HCT116 (cell line): ENCODE data around the gene NSG2. TPM values are rescaled to one million over a fixed set of nuclear protein-coding genes. Genes with fewer than 3 reads are reported as not detected.

Source experiments
- ATAC-seq: fragments of 200-7000 bp; cut with Tn5 transposase; 2 replicates; pipeline ENCODE4 v1.9.1; 2020; ENCODE audit warnings: mild to moderate bottlenecking, moderate library complexity
- BruUV-seq: library from RNA; stranded (reverse); fragments of 400-500 nt; replicated peaks from 2 replicates; lab custom pipeline; 2021; lab: Mats Ljungman, UMichigan
- CTCF ChIA-PET: fragments of 300-600 bp; sonication (Branson Sonifier 250); formaldehyde crosslinking; loops from one replicate; lab custom pipeline; 2021; ENCODE audit warnings: antibody characterized with exemption; lab: Charles Lee
- POLR2A ChIA-PET: fragments of 300-600, 350-600 bp; sonication (Branson Sonifier 250); formaldehyde crosslinking; loops from one replicate; lab custom pipeline; 2021; ENCODE audit warnings: antibody characterized with exemption; lab: Charles Lee
- RAD21 ChIA-PET, 2 experiments: fragments of 300-600 bp; sonication (Branson Sonifier 250); formaldehyde crosslinking; loops; one replicate each; lab custom pipeline; 2023; ENCODE audit warnings: low total read pairs in 2 of 2; ENCODE audit not compliant: uncharacterized antibody in 2 of 2, unreplicated experiment in 2 of 2, low non-redundant PET in 1 of 2; lab: Charles Lee
- DNase-seq: peaks from one replicate; pipeline ENCODE4 v3.0.0-alpha.2; 2010; ENCODE audit warnings: low read depth, low spot score
- H2AFZ ChIP-seq: fragments of 200-600 bp; shearing (Covaris generic), sonication (generic); 2 replicates; pipeline ENCODE4 v1.6.1; 2017; ENCODE audit warnings: low read depth, mixed run types, mixed read lengths, antibody characterized with exemption, low read length; ENCODE audit not compliant: poor library complexity, severe bottlenecking
- H3K27ac ChIP-seq: 2 replicates; pipeline ENCODE4 v1.5.1; 2012; ENCODE audit warnings: low read depth, low read length
- H3K27me3 ChIP-seq: fragments of 200-600 bp; sonication (generic); 2 replicates; pipeline ENCODE4 v1.6.1; 2016; ENCODE audit warnings: mixed run types, low read length, mixed read lengths; ENCODE audit not compliant: insufficient read depth
- H3K36me3 ChIP-seq, 2 experiments: fragments of 200-500 bp in 1 of 2; fragments of 200-600 bp in 1 of 2; sonication (Bioruptor generic) in 1 of 2; sonication (generic) in 1 of 2; 2 replicates each; pipeline versions ENCODE4 v1.5.1 to v1.6.1; 2014 to 2016; ENCODE audit warnings: low read length in 2 of 2, inconsistent platforms in 1 of 2, mixed read lengths in 1 of 2, mixed run types in 1 of 2; ENCODE audit not compliant: insufficient read depth in 2 of 2, control insufficient read depth in 1 of 2
- H3K4me1 ChIP-seq, 2 experiments: fragments of 200-600 bp in 1 of 2; sonication (generic) in 1 of 2; 2 replicates each; pipeline versions ENCODE4 v1.5.1 to v1.6.1; 2012 to 2017; ENCODE audit warnings: low read length in 2 of 2, inconsistent platforms in 1 of 2, mild to moderate bottlenecking in 1 of 2, mixed read lengths in 1 of 2, mixed run types in 1 of 2, moderate library complexity in 1 of 2; ENCODE audit not compliant: insufficient read depth in 2 of 2, control insufficient read depth in 1 of 2
- H3K4me2 ChIP-seq: fragments of 200-600 bp; sonication (generic); 2 replicates; pipeline ENCODE4 v1.6.1; 2017; ENCODE audit warnings: mixed run types, low read length, mixed read lengths
- H3K4me3 ChIP-seq, 2 experiments: fragments of 200-600 bp in 1 of 2; sonication (generic) in 1 of 2; replicated peaks in 1 of 2; 2 replicates each; pipeline ENCODE4 v1.5.1; 2011 to 2016; ENCODE audit warnings: low read length in 2 of 2, control low read depth in 1 of 2, low read depth in 1 of 2, mild to moderate bottlenecking in 1 of 2, mixed read lengths in 1 of 2, mixed run types in 1 of 2
- H3K79me2 ChIP-seq: fragments of 200-600 bp; sonication (generic); 2 replicates; pipeline ENCODE4 v1.6.1; 2017; ENCODE audit warnings: mild to moderate bottlenecking, mixed run types, low read length, moderate library complexity, mixed read lengths; ENCODE audit not compliant: insufficient read depth
- H3K9ac ChIP-seq: fragments of 200-600 bp; sonication (generic); 2 replicates; pipeline ENCODE4 v1.6.1; 2016; ENCODE audit warnings: low read length, mixed read lengths
- H3K9me2 ChIP-seq: fragments of 200-600 bp; sonication (generic), shearing (Covaris generic); 2 replicates; pipeline ENCODE4 v1.6.1; 2017; ENCODE audit warnings: mixed run types, mild to moderate bottlenecking, moderate library complexity; ENCODE audit not compliant: insufficient read depth
- H3K9me3 ChIP-seq, 2 experiments: fragments of 200-500 bp in 1 of 2; fragments of 200-600 bp in 1 of 2; sonication (Bioruptor generic) in 1 of 2; sonication (generic) in 1 of 2; 2 replicates each; pipeline ENCODE4 v1.6.1; 2014 to 2017; ENCODE audit warnings: low read length in 2 of 2, mixed read lengths in 2 of 2, inconsistent platforms in 1 of 2, low read depth in 1 of 2, mild to moderate bottlenecking in 1 of 2, mixed run types in 1 of 2, moderate library complexity in 1 of 2; ENCODE audit not compliant: control insufficient read depth in 1 of 2, insufficient read depth in 1 of 2
- H4K20me1 ChIP-seq: fragments of 200-600 bp; sonication (generic), shearing (Covaris generic); 2 replicates; pipeline ENCODE4 v1.6.1; 2017; ENCODE audit warnings: mixed run types, mild to moderate bottlenecking, moderate library complexity; ENCODE audit not compliant: insufficient read depth
- CBX3 ChIP-seq: IDR thresholded peaks from 2 replicates; pipeline ENCODE4 v1.6.1; 2012; ENCODE audit warnings: low read depth
- ELF1 ChIP-seq: IDR thresholded peaks from 2 replicates; pipeline ENCODE4 v1.6.1; 2012; ENCODE audit warnings: low read depth, borderline replicate concordance
- EZH2 ChIP-seq: fragments of 200-600 bp; sonication (generic); IDR thresholded peaks from 2 replicates; pipeline ENCODE4 v1.6.1; 2017; ENCODE audit warnings: antibody characterized with exemption, mixed run types
- JUND ChIP-seq: IDR thresholded peaks from 2 replicates; pipeline ENCODE4 v1.6.1; 2012
- POLR2A ChIP-seq: IDR thresholded peaks from 2 replicates; pipeline ENCODE4 v1.7.0; 2011; ENCODE audit warnings: borderline replicate concordance; ENCODE audit not compliant: insufficient read depth, insufficient read length; ENCODE audit errors: extremely low read depth
- POLR2AphosphoS5 ChIP-seq: IDR thresholded peaks from 2 replicates; pipeline ENCODE4 v1.6.1; 2011; ENCODE audit warnings: mild to moderate bottlenecking, low read depth, low read length, moderate library complexity
- RAD21 ChIP-seq: IDR thresholded peaks from 2 replicates; pipeline ENCODE4 v1.6.1; 2012; ENCODE audit warnings: low read depth, mild to moderate bottlenecking
- SIN3A ChIP-seq: IDR thresholded peaks from 2 replicates; pipeline ENCODE4 v1.6.1; 2012; ENCODE audit warnings: low read depth
- SP1 ChIP-seq: IDR thresholded peaks from 2 replicates; pipeline ENCODE4 v1.6.1; 2012; ENCODE audit warnings: low read depth
- SRF ChIP-seq: IDR thresholded peaks from 2 replicates; pipeline ENCODE4 v1.6.1; 2012; ENCODE audit warnings: low read depth
- TCF7L2 ChIP-seq: IDR thresholded peaks from 2 replicates; pipeline ENCODE4 v1.7.0; 2011; ENCODE audit warnings: borderline replicate concordance, inconsistent platforms; ENCODE audit not compliant: insufficient read depth, insufficient read length; ENCODE audit errors: extremely low read depth
- YY1 ChIP-seq: IDR thresholded peaks from 2 replicates; pipeline ENCODE4 v1.6.1; 2011; ENCODE audit warnings: low read length, low read depth, moderate library complexity, mild to moderate bottlenecking; ENCODE audit not compliant: insufficient replicate concordance; ENCODE audit errors: extremely low read depth
- ZFX ChIP-seq: fragments of 450-650 bp; IDR thresholded peaks from 2 replicates; pipeline ENCODE4 v1.6.1; 2017
- intact Hi-C: fragments of 100-400 bp; cut with micrococcal nuclease; formaldehyde crosslinking; loops from 2 replicates; pipeline ENCODE4 v1.10.0; 2022
- total RNA-seq: library from RNA; stranded (reverse); gene quantifications from one replicate; pipeline ENCODE4 v1.2.1, GENCODE V29; 2021; ENCODE audit not compliant: unreplicated experiment
- TF ChIP-seq, protein P1 (sequence below): IDR thresholded peaks from 2 replicates; pipeline ENCODE4 v1.6.1; 2011; ENCODE audit warnings: mild to moderate bottlenecking, low read length, moderate library complexity; ENCODE audit not compliant: insufficient replicate concordance; ENCODE audit errors: extremely low read depth
- TF ChIP-seq, protein P2 (sequence below): IDR thresholded peaks from 2 replicates; pipeline ENCODE4 v1.6.1; 2012
- TF ChIP-seq, protein P3 (sequence below): IDR thresholded peaks from 2 replicates; pipeline ENCODE4 v1.6.1; 2012; ENCODE audit warnings: low read depth
- TF ChIP-seq, protein P4 (sequence below): IDR thresholded peaks from 2 replicates; pipeline ENCODE4 v1.6.1; 2012

The NSG2 gene
- total RNA-seq, 1 experiment from 2014 or later, result not detected

DNA sequence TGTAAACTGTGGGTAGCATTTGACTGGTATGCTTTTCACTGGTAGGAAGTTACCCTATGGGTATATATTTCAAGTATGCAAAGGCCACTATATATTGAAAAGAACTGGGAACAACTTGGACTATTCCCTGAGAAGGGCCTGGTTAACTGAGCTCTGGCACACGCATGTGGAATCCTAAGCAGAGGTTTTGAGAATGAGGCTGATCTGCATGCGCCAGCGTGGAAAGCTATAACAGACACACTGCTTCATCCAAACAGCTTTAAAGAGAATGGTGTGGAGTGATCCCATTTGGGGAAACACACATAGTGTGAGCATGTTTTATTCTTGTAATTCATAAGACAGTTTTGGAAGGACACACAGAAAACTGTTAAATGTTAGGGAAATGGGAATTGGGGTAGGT lies 8.4 kb downstream of the NSG2 start:
- intact Hi-C loops, result no loop called here
- TF ChIP-seq JUND, result no peak
- TF ChIP-seq, protein P1, sequence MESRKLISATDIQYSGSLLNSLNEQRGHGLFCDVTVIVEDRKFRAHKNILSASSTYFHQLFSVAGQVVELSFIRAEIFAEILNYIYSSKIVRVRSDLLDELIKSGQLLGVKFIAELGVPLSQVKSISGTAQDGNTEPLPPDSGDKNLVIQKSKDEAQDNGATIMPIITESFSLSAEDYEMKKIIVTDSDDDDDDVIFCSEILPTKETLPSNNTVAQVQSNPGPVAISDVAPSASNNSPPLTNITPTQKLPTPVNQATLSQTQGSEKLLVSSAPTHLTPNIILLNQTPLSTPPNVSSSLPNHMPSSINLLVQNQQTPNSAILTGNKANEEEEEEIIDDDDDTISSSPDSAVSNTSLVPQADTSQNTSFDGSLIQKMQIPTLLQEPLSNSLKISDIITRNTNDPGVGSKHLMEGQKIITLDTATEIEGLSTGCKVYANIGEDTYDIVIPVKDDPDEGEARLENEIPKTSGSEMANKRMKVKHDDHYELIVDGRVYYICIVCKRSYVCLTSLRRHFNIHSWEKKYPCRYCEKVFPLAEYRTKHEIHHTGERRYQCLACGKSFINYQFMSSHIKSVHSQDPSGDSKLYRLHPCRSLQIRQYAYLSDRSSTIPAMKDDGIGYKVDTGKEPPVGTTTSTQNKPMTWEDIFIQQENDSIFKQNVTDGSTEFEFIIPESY, result no peak
- TF ChIP-seq, protein P2, sequence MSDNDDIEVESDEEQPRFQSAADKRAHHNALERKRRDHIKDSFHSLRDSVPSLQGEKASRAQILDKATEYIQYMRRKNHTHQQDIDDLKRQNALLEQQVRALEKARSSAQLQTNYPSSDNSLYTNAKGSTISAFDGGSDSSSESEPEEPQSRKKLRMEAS, result no peak
- TF ChIP-seq CBX3, result no peak
- TF ChIP-seq RAD21, result no peak
- no peak for TF ChIP-seq ELF1
- TF ChIP-seq, protein P3, sequence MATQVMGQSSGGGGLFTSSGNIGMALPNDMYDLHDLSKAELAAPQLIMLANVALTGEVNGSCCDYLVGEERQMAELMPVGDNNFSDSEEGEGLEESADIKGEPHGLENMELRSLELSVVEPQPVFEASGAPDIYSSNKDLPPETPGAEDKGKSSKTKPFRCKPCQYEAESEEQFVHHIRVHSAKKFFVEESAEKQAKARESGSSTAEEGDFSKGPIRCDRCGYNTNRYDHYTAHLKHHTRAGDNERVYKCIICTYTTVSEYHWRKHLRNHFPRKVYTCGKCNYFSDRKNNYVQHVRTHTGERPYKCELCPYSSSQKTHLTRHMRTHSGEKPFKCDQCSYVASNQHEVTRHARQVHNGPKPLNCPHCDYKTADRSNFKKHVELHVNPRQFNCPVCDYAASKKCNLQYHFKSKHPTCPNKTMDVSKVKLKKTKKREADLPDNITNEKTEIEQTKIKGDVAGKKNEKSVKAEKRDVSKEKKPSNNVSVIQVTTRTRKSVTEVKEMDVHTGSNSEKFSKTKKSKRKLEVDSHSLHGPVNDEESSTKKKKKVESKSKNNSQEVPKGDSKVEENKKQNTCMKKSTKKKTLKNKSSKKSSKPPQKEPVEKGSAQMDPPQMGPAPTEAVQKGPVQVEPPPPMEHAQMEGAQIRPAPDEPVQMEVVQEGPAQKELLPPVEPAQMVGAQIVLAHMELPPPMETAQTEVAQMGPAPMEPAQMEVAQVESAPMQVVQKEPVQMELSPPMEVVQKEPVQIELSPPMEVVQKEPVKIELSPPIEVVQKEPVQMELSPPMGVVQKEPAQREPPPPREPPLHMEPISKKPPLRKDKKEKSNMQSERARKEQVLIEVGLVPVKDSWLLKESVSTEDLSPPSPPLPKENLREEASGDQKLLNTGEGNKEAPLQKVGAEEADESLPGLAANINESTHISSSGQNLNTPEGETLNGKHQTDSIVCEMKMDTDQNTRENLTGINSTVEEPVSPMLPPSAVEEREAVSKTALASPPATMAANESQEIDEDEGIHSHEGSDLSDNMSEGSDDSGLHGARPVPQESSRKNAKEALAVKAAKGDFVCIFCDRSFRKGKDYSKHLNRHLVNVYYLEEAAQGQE, result no peak
- TF ChIP-seq ZFX, result no peak
- TF ChIP-seq SP1, result no peak
- TF ChIP-seq TCF7L2, result no peak
- TF ChIP-seq SRF, result no peak
- TF ChIP-seq POLR2AphosphoS5, result no peak
- TF ChIP-seq SIN3A, result no peak
- no peak for TF ChIP-seq EZH2
- no peak for TF ChIP-seq POLR2A
- TF ChIP-seq YY1, result no peak
- TF ChIP-seq, protein P4, sequence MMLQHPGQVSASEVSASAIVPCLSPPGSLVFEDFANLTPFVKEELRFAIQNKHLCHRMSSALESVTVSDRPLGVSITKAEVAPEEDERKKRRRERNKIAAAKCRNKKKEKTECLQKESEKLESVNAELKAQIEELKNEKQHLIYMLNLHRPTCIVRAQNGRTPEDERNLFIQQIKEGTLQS, result no peak
- TF ChIP-seq, all 23 proteins: peak for 0
- no peak for ATAC-seq
- no peak for DNase-seq
- ChIA-PET POLR2A (no interaction called here), RAD21 (interaction anchor here in 1 of 2 experiments (1.3 kb wide), 1 partner anchor 8 kb away, joined by 3 read pairs; the partner anchor contains the start of gene NSG2), CTCF (interaction anchor here (2.6 kb wide), 1 partner anchor 8 kb away, joined by 9 read pairs; the partner anchor contains the start of gene NSG2)
- H3K79me2 ChIP-seq, result no peaks in the 10 kb centered on the region
- no peak overlapping the region for H3K27ac ChIP-seq
- no peaks in the 10 kb centered on the region for H3K36me3 ChIP-seq
- no TSS peak for BruUV-seq
- no peaks in the 10 kb centered on the region for H3K9me2 ChIP-seq
- no peak overlapping the region for H3K4me2 ChIP-seq
- H2AFZ ChIP-seq, result no peak overlapping the region
- no peak overlapping the region for H3K9ac ChIP-seq
- H3K4me1 ChIP-seq, result no peaks in the 10 kb centered on the region; a peak in 1 of 4 replicates
- no peak overlapping the region for H3K4me3 ChIP-seq
- H3K9me3 ChIP-seq, result no peaks in the 10 kb centered on the region
- peaks cover 14% of the 10 kb centered on the region; the same call in 1 of the 2 replicates for H3K27me3 ChIP-seq
- H4K20me1 ChIP-seq, result no peaks in the 10 kb centered on the region
